Lower leg skin (tissue), 4 donors: Measurements from ENCODE around the gene ZAR1. TPM values are rescaled to one million over a fixed set of nuclear protein-coding genes. Genes with fewer than 3 reads are reported as not detected.
A peak's percentile ranks its signal among the peaks of the same experiment; 100 is the strongest.
"Not testable (repeated sequence)": the region's sequence is repeated elsewhere in the genome, so short reads cannot be mapped to it uniquely, and the experiment has no call there.

Experiments
- DNase-seq, 2 donors: peaks; one replicate each; pipeline ENCODE4 v3.0.0-alpha.2; 2019; ENCODE audit warnings: low spot score in 2 of 2
- H3K4me3 ChIP-seq: fragments of 200-600 bp; sonication (generic); 2 replicates; pipeline ENCODE4 v1.5.1; 2017; ENCODE audit warnings: mild to moderate bottlenecking, low read depth; ENCODE audit not compliant: poor library complexity, severe bottlenecking
- POLR2A ChIP-seq, 2 donors: fragments of 450-650 bp; IDR thresholded peaks; one replicate each; pipeline ENCODE4 v1.6.1; 2016 to 2017; ENCODE audit warnings: antibody characterized with exemption in 2 of 2, mild to moderate bottlenecking in 1 of 2, moderate library complexity in 1 of 2
- WGBS, 2 donors: methylation state at CpG; one replicate each; pipeline ENCODE4 v1.1.5; 2018; 5-methylcytosine and 5-hydroxymethylcytosine counted together
- intact Hi-C: fragments of 100-400 bp; cut with DNase I; formaldehyde crosslinking; loops from one replicate; pipeline ENCODE4 v1.15.0; 2023; ENCODE audit warnings: low total_unique reads
- total RNA-seq, 4 donors: library from RNA; depleted of rRNA; stranded (reverse); fragments of >200 nt; gene quantifications; one replicate each; pipeline ENCODE4 v1.1.0, GENCODE V29; 2016
- TF ChIP-seq, protein P1 (sequence below), 3 donors: fragments of 450-650 bp; IDR thresholded peaks; one replicate each; pipeline ENCODE4 v1.5.1; 2016; ENCODE audit warnings: antibody characterized with exemption in 3 of 3, mild to moderate bottlenecking in 3 of 3, moderate library complexity in 2 of 3

The ZAR1 gene, protein sequence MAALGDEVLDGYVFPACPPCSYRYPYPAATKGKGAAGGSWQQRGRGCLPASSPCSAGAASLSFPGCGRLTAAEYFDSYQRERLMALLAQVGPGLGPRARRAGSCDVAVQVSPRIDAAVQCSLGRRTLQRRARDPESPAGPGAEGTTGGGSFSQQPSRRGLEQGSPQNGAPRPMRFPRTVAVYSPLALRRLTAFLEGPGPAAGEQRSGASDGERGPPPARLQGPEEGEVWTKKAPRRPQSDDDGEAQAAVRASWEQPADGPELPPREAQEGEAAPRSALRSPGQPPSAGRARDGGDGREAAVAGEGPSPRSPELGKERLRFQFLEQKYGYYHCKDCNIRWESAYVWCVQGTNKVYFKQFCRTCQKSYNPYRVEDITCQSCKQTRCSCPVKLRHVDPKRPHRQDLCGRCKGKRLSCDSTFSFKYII
- not detected for total RNA-seq

DNA sequence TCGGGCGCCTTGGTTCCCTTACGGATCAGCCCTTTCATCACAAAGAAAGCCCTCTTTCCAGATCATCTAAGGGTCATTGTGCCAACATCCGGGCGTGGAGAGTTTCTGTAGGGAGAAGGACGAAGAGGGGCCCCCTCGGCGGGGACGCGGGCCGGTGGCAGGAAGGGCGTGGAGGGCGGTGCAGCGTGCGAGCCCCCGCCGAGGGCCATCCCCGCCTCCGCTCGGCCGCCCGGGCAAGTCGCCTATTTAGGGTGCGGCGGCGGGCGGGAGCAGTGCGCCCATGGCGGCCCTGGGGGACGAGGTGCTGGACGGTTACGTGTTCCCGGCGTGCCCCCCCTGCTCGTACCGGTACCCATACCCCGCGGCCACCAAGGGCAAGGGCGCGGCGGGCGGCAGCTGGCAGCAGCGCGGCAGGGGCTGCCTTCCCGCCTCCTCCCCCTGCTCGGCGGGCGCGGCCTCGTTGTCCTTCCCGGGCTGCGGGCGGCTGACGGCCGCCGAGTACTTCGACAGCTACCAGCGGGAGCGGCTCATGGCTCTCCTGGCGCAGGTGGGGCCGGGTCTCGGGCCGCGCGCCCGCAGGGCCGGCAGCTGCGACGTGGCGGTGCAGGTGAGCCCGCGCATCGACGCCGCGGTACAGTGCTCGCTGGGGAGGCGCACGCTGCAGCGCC, at the start of gene ZAR1:
Gene ZAR1 (plus strand): TSS at position 241 of the 668 bp plus-strand sequence. CDS start 40 bp downstream, at position 281.
- H3K4me3 ChIP-seq: peak within 1 kb of the TSS; percentile 12
- WGBS, 2 donors: 1 to 3% methylated on average over 22 to 24 of the region's 80 CpGs
- DNase-seq: no peak
- TF ChIP-seq, protein P1, sequence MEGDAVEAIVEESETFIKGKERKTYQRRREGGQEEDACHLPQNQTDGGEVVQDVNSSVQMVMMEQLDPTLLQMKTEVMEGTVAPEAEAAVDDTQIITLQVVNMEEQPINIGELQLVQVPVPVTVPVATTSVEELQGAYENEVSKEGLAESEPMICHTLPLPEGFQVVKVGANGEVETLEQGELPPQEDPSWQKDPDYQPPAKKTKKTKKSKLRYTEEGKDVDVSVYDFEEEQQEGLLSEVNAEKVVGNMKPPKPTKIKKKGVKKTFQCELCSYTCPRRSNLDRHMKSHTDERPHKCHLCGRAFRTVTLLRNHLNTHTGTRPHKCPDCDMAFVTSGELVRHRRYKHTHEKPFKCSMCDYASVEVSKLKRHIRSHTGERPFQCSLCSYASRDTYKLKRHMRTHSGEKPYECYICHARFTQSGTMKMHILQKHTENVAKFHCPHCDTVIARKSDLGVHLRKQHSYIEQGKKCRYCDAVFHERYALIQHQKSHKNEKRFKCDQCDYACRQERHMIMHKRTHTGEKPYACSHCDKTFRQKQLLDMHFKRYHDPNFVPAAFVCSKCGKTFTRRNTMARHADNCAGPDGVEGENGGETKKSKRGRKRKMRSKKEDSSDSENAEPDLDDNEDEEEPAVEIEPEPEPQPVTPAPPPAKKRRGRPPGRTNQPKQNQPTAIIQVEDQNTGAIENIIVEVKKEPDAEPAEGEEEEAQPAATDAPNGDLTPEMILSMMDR (IDR thresholded peaks at IDR 0.05): no peak
- no peak for TF ChIP-seq POLR2A (IDR thresholded peaks at IDR 0.05)
- intact Hi-C loops: no loop called here

DNA sequence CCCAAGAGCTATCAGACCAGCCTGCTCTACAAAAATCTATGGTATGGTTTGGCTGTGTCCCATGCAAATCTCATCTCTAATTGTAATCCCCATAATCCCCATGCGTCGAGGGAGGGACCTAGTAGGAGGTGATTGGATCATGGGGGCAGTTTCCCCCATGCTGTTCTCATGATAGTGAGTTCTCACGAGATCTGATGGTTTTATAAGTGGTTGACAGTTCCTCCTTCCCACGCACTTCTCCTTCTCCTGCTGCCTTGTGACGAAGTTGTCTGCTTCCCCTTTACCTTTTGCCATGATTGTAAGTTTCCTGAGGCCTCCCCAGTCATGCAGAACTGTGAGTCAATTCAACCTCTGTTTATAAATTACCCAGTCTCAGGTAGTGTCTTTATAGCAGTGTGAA, 49.1 kb upstream of the ZAR1 start:
- DNase-seq, H3K4me3 ChIP-seq, intact Hi-C loops: not testable (repeated sequence)
- 75 to 78% methylated on average over 5 of the region's 5 CpGs for WGBS, 2 donors

DNA sequence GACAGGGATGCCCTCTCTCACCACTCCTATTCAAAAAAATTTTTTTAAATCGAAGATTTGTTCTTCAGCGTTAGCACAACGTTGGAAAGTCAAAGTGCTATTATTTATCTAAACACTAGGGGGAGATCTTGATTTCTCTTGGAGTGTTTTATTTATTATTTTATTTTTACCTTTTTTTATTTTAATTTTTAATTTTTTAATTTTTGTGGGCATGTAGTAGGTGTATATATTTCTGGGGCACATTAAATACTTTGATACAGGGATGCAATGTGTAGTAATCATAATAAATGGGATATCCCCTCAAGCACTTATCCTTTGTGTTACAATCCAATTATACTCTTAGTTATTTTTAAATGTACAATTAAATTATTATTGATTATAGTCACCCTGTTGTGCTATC, 44.3 kb upstream of the ZAR1 start:
- DNase-seq: no peak
- no peak overlapping the region for H3K4me3 ChIP-seq
- WGBS, 2 donors: 5% methylated on average over 3 of the region's 3 CpGs
- TF ChIP-seq POLR2A (IDR thresholded peaks at IDR 0.05): no peak
- TF ChIP-seq, protein P1 (IDR thresholded peaks at IDR 0.05): no peak
- intact Hi-C loops: no loop called here

DNA sequence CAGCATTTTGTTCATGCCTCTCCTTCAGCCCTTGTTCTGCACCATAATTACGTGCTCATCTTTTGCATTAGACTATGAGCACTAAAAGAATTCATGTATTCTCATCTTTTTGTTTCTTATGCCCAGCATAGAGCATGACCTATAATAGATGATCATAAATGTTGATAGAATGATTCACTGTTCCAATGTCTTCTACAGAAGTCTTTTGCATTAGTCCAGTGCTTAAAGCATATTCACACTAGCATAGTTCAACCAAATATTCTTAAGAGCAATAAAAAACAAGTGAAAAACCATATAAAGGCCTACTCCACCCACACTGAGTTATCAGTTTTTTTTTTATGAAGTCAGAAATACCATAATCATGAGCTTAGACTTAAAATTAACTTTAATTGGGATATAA, 43.4 kb upstream of the ZAR1 start:
- TF ChIP-seq, protein P1 (IDR thresholded peaks at IDR 0.05): no peak
- no peak for TF ChIP-seq POLR2A (IDR thresholded peaks at IDR 0.05)
- no peak for DNase-seq
- H3K4me3 ChIP-seq: no peak overlapping the region
- intact Hi-C loops: no loop called here
- WGBS, 2 donors: 94 to 97% methylated on average over 1 of the region's 1 CpG

DNA sequence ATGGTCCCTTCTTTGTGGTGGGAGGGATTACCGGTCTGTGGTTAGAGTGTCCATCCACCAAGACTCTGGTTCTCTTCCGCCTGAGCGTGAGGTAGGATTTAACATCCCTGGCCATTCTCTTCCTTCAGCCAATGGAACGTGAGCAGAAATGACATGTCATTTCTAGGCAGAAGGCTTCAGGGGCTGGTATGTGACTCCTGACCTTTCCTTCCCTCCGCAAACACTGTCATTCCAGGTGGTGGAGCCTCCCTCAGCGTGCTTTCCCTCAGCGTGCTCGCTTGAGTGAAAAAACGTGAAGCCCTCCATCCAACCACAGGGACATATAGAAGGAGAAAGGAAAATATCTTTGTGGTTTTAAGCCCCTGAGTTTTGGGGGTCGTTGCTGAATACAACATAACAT, 40.9 kb upstream of the ZAR1 start:
- intact Hi-C loops: no loop called here
- TF ChIP-seq, protein P1 (IDR thresholded peaks at IDR 0.05): no peak
- TF ChIP-seq POLR2A (IDR thresholded peaks at IDR 0.05): no peak
- 91 to 93% methylated on average over 10 of the region's 10 CpGs for WGBS, 2 donors
- H3K4me3 ChIP-seq: no peak overlapping the region
- DNase-seq: peak in 1 of 2 donors; percentile 39

DNA sequence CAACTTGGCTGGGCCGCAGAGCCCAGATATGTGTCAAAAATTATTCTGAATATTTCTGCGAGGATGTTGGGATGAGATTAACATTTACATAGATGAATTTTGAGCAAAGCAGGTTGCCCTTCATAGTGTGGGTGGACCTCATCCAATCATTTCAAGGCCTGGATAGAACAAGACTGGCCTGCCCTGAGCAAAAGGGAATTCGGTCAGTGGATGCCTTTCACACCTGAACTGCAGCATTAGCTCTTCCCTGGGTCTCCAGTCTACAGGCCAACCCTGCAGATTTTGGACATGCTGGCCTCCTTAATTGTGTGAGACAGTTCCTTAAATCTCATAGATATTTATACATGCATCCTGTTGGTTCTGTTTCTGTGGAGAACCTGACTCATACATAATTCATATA, 39.3 kb upstream of the ZAR1 start:
- 96 to 97% methylated on average over 3 of the region's 3 CpGs for WGBS, 2 donors
- TF ChIP-seq, protein P1 (IDR thresholded peaks at IDR 0.05): no peak
- no peak for TF ChIP-seq POLR2A (IDR thresholded peaks at IDR 0.05)
- DNase-seq: no peak
- intact Hi-C loops: no loop called here
- no peak overlapping the region for H3K4me3 ChIP-seq

DNA sequence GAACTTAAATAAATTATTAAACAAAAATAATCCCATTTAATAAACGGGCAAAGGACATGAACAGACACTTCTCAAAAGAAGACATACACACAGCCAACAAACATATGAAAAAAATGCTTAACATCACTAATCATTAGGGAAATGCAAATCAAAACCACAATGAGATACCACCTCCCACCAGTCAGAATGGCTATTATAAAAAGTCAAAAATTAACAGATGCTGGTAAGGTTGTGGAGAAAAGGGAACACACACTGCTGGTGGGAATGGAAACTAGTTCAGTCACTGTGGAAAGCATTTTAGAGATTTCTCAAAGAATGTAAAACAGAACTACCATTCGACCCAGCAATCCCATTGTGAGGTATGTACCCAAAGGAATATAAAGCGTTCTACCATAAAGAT, 38.4 kb upstream of the ZAR1 start:
- WGBS, 2 donors: 91 to 93% methylated on average over 3 of the region's 3 CpGs
- DNase-seq, intact Hi-C loops, H3K4me3 ChIP-seq: not testable (repeated sequence)
